T-helper 1 cell treated with Interleukin-12 subunit alpha and Interleukin-12 subunit beta and Interleukin-4 antibody, amounts not matched to agents 30 μg/mL and 1 μg/mL, for 36 hours (primary cell): ENCODE results near the gene AFF3.

ENCODE experiments used
- H3K27ac Mint-ChIP-seq: one replicate; pipeline ENCODE4 v1.8.0; 2021; ENCODE audit warnings: mild to moderate bottlenecking, mixed read lengths
- H3K27me3 Mint-ChIP-seq: one replicate; pipeline ENCODE4 v1.8.0; 2021; ENCODE audit warnings: low read depth, mixed read lengths
- H3K36me3 Mint-ChIP-seq: one replicate; pipeline ENCODE4 v1.8.0; 2021; ENCODE audit warnings: low read depth, mixed read lengths
- H3K4me1 Mint-ChIP-seq: one replicate; pipeline ENCODE4 v1.8.0; 2021; ENCODE audit warnings: low read depth, mixed read lengths
- H3K4me3 Mint-ChIP-seq: one replicate; pipeline ENCODE4 v1.8.0; 2021; ENCODE audit warnings: mild to moderate bottlenecking, moderate library complexity, mixed read lengths
- H3K9me3 Mint-ChIP-seq: one replicate; pipeline ENCODE4 v1.8.0; 2021; ENCODE audit warnings: mixed read lengths

The AFF3 gene

GRCh38 chr2:99998651-99999320 lies 143.6 kb downstream of the AFF3 start:
- H3K9me3 Mint-ChIP-seq: no peaks in the 10 kb centered on the region
- H3K36me3 Mint-ChIP-seq: no peaks in the 10 kb centered on the region
- H3K4me1 Mint-ChIP-seq: peaks cover 4% of the 10 kb centered on the region
- no peak overlapping the region for H3K4me3 Mint-ChIP-seq
- no peak overlapping the region for H3K27ac Mint-ChIP-seq
- no peaks in the 10 kb centered on the region for H3K27me3 Mint-ChIP-seq

- no peak overlapping the region for H3K27ac Mint-ChIP-seq
- no peak overlapping the region for H3K4me3 Mint-ChIP-seq
- no peaks in the 10 kb centered on the region for H3K27me3 Mint-ChIP-seq
- H3K9me3 Mint-ChIP-seq: no peaks in the 10 kb centered on the region
- H3K4me1 Mint-ChIP-seq: no peaks in the 10 kb centered on the region
- H3K36me3 Mint-ChIP-seq: no peaks in the 10 kb centered on the region
These were observed 152.5 kb downstream of the AFF3 start for GRCh38 chr2:99989905-99990304.

- Mint-ChIP-seq H3K9me3 (no peaks in the 10 kb centered on the region), H3K36me3 (no peaks in the 10 kb centered on the region), H3K27ac (no peak overlapping the region), H3K4me3 (no peak overlapping the region), H3K27me3 (no peaks in the 10 kb centered on the region), H3K4me1 (no peaks in the 10 kb centered on the region)
These were observed 153.8 kb downstream of the AFF3 start for GRCh38 chr2:99988599-99988998.

- H3K27ac Mint-ChIP-seq: no peak overlapping the region
- no peaks in the 10 kb centered on the region for H3K9me3 Mint-ChIP-seq
- no peak overlapping the region for H3K4me3 Mint-ChIP-seq
- H3K36me3 Mint-ChIP-seq: no peaks in the 10 kb centered on the region
- H3K27me3 Mint-ChIP-seq: no peaks in the 10 kb centered on the region
- H3K4me1 Mint-ChIP-seq: no peaks in the 10 kb centered on the region
These were observed 155.2 kb downstream of the AFF3 start for GRCh38 chr2:99987160-99987559.

- Mint-ChIP-seq H3K4me3 (no peak overlapping the region), H3K27ac (no peak overlapping the region), H3K36me3 (no peaks in the 10 kb centered on the region), H3K4me1 (no peaks in the 10 kb centered on the region), H3K27me3 (no peaks in the 10 kb centered on the region), H3K9me3 (no peaks in the 10 kb centered on the region)
These were observed 157.4 kb downstream of the AFF3 start for GRCh38 chr2:99984799-99985515.

- H3K27me3 Mint-ChIP-seq: no peaks in the 10 kb centered on the region
- H3K4me3 Mint-ChIP-seq: no peak overlapping the region
- H3K4me1 Mint-ChIP-seq: no peaks in the 10 kb centered on the region
- H3K27ac Mint-ChIP-seq: no peak overlapping the region
- H3K36me3 Mint-ChIP-seq: no peaks in the 10 kb centered on the region
- no peaks in the 10 kb centered on the region for H3K9me3 Mint-ChIP-seq
These were observed 159.6 kb downstream of the AFF3 start for GRCh38 chr2:99982744-99983143.

- Mint-ChIP-seq H3K9me3 (no peaks in the 10 kb centered on the region), H3K27ac (no peak overlapping the region), H3K4me3 (no peak overlapping the region), H3K4me1 (no peaks in the 10 kb centered on the region), H3K27me3 (no peaks in the 10 kb centered on the region), H3K36me3 (no peaks in the 10 kb centered on the region)
These were observed 160.6 kb downstream of the AFF3 start for GRCh38 chr2:99981840-99982239.

GRCh38 chr2:99980176-99980575 lies 162.2 kb downstream of the AFF3 start:
- Mint-ChIP-seq H3K4me3 (no peak overlapping the region), H3K27ac (no peak overlapping the region), H3K9me3 (no peaks in the 10 kb centered on the region), H3K4me1 (no peaks in the 10 kb centered on the region), H3K27me3 (no peaks in the 10 kb centered on the region), H3K36me3 (no peaks in the 10 kb centered on the region)

GRCh38 chr2:99977966-99978365 lies 164.4 kb downstream of the AFF3 start:
- Mint-ChIP-seq H3K27me3 (no peaks in the 10 kb centered on the region), H3K4me3 (no peak overlapping the region), H3K4me1 (no peaks in the 10 kb centered on the region), H3K27ac (no peak overlapping the region), H3K9me3 (no peaks in the 10 kb centered on the region), H3K36me3 (no peaks in the 10 kb centered on the region)

- Mint-ChIP-seq H3K27me3 (no peaks in the 10 kb centered on the region), H3K4me3 (no peak overlapping the region), H3K4me1 (no peaks in the 10 kb centered on the region), H3K9me3 (no peaks in the 10 kb centered on the region), H3K27ac (no peak overlapping the region), H3K36me3 (no peaks in the 10 kb centered on the region)
These were observed 167.0 kb downstream of the AFF3 start for GRCh38 chr2:99975386-99975785.

GRCh38 chr2:99974682-99975375 lies 167.6 kb downstream of the AFF3 start:
- H3K4me3 Mint-ChIP-seq: no peak overlapping the region
- H3K9me3 Mint-ChIP-seq: no peaks in the 10 kb centered on the region
- H3K27me3 Mint-ChIP-seq: no peaks in the 10 kb centered on the region
- H3K36me3 Mint-ChIP-seq: no peaks in the 10 kb centered on the region
- no peak overlapping the region for H3K27ac Mint-ChIP-seq
- no peaks in the 10 kb centered on the region for H3K4me1 Mint-ChIP-seq

- Mint-ChIP-seq H3K27ac (no peak overlapping the region), H3K36me3 (no peaks in the 10 kb centered on the region), H3K9me3 (no peaks in the 10 kb centered on the region), H3K4me3 (no peak overlapping the region), H3K4me1 (no peaks in the 10 kb centered on the region), H3K27me3 (no peaks in the 10 kb centered on the region)
These were observed 168.1 kb downstream of the AFF3 start for GRCh38 chr2:99974275-99974674.

- Mint-ChIP-seq H3K9me3 (no peaks in the 10 kb centered on the region), H3K27ac (no peak overlapping the region)
These were observed 171.0 kb downstream of the AFF3 start for GRCh38 chr2:99971326-99971900.

GRCh38 chr2:99970292-99970868 lies 172.0 kb downstream of the AFF3 start:
- H3K27ac Mint-ChIP-seq: no peak overlapping the region
- no peaks in the 10 kb centered on the region for H3K9me3 Mint-ChIP-seq
- H3K27me3 Mint-ChIP-seq: no peaks in the 10 kb centered on the region
- H3K4me3 Mint-ChIP-seq: no peak overlapping the region
- H3K36me3 Mint-ChIP-seq: no peaks in the 10 kb centered on the region
- H3K4me1 Mint-ChIP-seq: no peaks in the 10 kb centered on the region

More at GRCh38 chr2:99971326-99971900, 171.0 kb downstream of the AFF3 start:
- Mint-ChIP-seq H3K27me3 (no peaks in the 10 kb centered on the region), H3K4me3 (no peak overlapping the region), H3K4me1 (no peaks in the 10 kb centered on the region), H3K36me3 (no peaks in the 10 kb centered on the region)
